Endothelial cell of umbilical vein (primary cell): ENCODE measurements around the gene WDR7. TPM values are rescaled to one million over a fixed set of nuclear protein-coding genes. Genes with fewer than 3 reads are reported as not detected.

Source experiments
- BruUV-seq: library from RNA; stranded (reverse); fragments of 400-500 nt; replicated peaks from 2 replicates; lab custom pipeline; 2021; lab: Mats Ljungman, UMichigan
- CTCF ChIA-PET: fragments of 300-600, 350-600 bp; sonication (Branson Sonifier 250); formaldehyde crosslinking; loops from one replicate; lab custom pipeline; 2021; ENCODE audit warnings: antibody characterized with exemption, inconsistent platforms; lab: Charles Lee
- POLR2A ChIA-PET: fragments of 300-600, 350-600 bp; sonication (Branson Sonifier 250); formaldehyde crosslinking; loops from one replicate; lab custom pipeline; 2021; ENCODE audit warnings: antibody characterized with exemption, inconsistent platforms; lab: Charles Lee
- DNase-seq: peaks from one replicate; pipeline ENCODE4 v3.0.0-alpha.2; 2011; ENCODE audit warnings: low read depth, low spot score
- FAIRE-seq: peaks from 2 replicates; lab custom pipeline; 2011; peaks lifted over from hg19 to GRCh38; lab: Jason Lieb, UNC
- H2AFZ ChIP-seq: 2 replicates; pipeline ENCODE4 v1.6.0; 2012; ENCODE audit warnings: low read depth, low read length, control low read depth, inconsistent platforms
- H3K27ac ChIP-seq: 2 replicates; pipeline ENCODE4 v1.5.1; 2011; ENCODE audit warnings: low read depth, mild to moderate bottlenecking, control low read depth, low read length, moderate library complexity; ENCODE audit not compliant: insufficient read depth
- H3K27me3 ChIP-seq, 2 experiments: 2 replicates each; pipeline versions ENCODE4 v1.6.0 to v1.6.1; 2011; ENCODE audit warnings: low read length in 2 of 2, mixed read lengths in 1 of 2; ENCODE audit not compliant: control insufficient read depth in 2 of 2, insufficient read depth in 2 of 2
- H3K36me3 ChIP-seq, 2 experiments: 2 replicates in 1 of 2; 3 replicates in 1 of 2; pipeline ENCODE4 v1.5.1; 2011; ENCODE audit warnings: low read length in 2 of 2, mild to moderate bottlenecking in 1 of 2, moderate library complexity in 1 of 2; ENCODE audit not compliant: control insufficient read depth in 2 of 2, insufficient read depth in 2 of 2; ENCODE audit errors: extremely low read depth in 1 of 2
- H3K4me1 ChIP-seq: 3 replicates; pipeline ENCODE4 v1.5.1; 2011; ENCODE audit warnings: mild to moderate bottlenecking, low read length; ENCODE audit not compliant: control insufficient read depth, insufficient read depth; ENCODE audit errors: extremely low read depth
- H3K4me2 ChIP-seq: 2 replicates; pipeline ENCODE4 v1.6.1; 2011; ENCODE audit warnings: low read length, control low read depth, mixed read lengths; ENCODE audit not compliant: insufficient read depth
- H3K4me3 ChIP-seq, 3 experiments: fragments of 200-600 bp in 1 of 3; sonication (generic), shearing (Covaris generic) in 1 of 3; replicated peaks in 1 of 3; 2 replicates each; pipeline ENCODE4 v1.5.1; 2011 to 2016; ENCODE audit warnings: control low read depth in 3 of 3, low read length in 3 of 3, mild to moderate bottlenecking in 2 of 3, inconsistent platforms in 1 of 3, low read depth in 1 of 3, moderate library complexity in 1 of 3; ENCODE audit not compliant: insufficient read depth in 1 of 3
- H3K79me2 ChIP-seq: 2 replicates; pipeline ENCODE4 v1.6.0; 2012; ENCODE audit warnings: low read length, inconsistent platforms; ENCODE audit not compliant: control insufficient read depth, insufficient read depth
- H3K9ac ChIP-seq: replicated peaks from 2 replicates; pipeline ENCODE3; 2011; ENCODE audit warnings: low read length, control low read depth; ENCODE audit not compliant: insufficient read depth; ENCODE audit errors: extremely low read depth
- H3K9me1 ChIP-seq: replicated peaks from 3 replicates; pipeline ENCODE4 v1.6.0; 2011; ENCODE audit warnings: mild to moderate bottlenecking, low read length; ENCODE audit not compliant: control insufficient read depth, insufficient read depth; ENCODE audit errors: extremely low read depth
- H3K9me3 ChIP-seq: replicated peaks from 2 replicates; pipeline ENCODE4 v1.5.1; 2012; ENCODE audit warnings: low read length, inconsistent platforms; ENCODE audit not compliant: control insufficient read depth, insufficient read depth
- H4K20me1 ChIP-seq: replicated peaks from 2 replicates; pipeline ENCODE3; 2011; ENCODE audit warnings: mild to moderate bottlenecking, low read length; ENCODE audit not compliant: control insufficient read depth, insufficient read depth; ENCODE audit errors: extremely low read depth
- EZH2 ChIP-seq: IDR thresholded peaks from 2 replicates; pipeline ENCODE4 v1.6.1; 2012; ENCODE audit warnings: borderline replicate concordance, low read depth, mild to moderate bottlenecking, moderate library complexity, low read length, inconsistent platforms; ENCODE audit not compliant: severe bottlenecking
- FOS ChIP-seq: IDR thresholded peaks from 2 replicates; pipeline ENCODE4 v1.6.1; 2011; ENCODE audit warnings: mild to moderate bottlenecking, low read length, moderate library complexity, borderline replicate concordance; ENCODE audit not compliant: insufficient read depth
- GATA2 ChIP-seq: IDR thresholded peaks from 2 replicates; pipeline ENCODE4 v1.7.0; 2011; ENCODE audit warnings: low read depth, mild to moderate bottlenecking, moderate library complexity, mixed read lengths, low read length; ENCODE audit not compliant: insufficient read length, insufficient read depth
- JUN ChIP-seq: IDR thresholded peaks from 2 replicates; pipeline ENCODE4 v1.6.1; 2011; ENCODE audit warnings: borderline replicate concordance, low read depth; ENCODE audit not compliant: insufficient read length, insufficient read depth
- MYC ChIP-seq: IDR thresholded peaks from one replicate; pipeline ENCODE4 v1.6.1; 2011; ENCODE audit warnings: mild to moderate bottlenecking, low read depth, low read length
- POLR2A ChIP-seq: IDR thresholded peaks from 2 replicates; pipeline ENCODE4 v1.6.1; 2012; ENCODE audit warnings: low read depth, mild to moderate bottlenecking, control low read depth, low read length
- POLR2AphosphoS5 ChIP-seq: IDR thresholded peaks from 2 replicates; pipeline ENCODE4 v1.6.1; 2012; ENCODE audit warnings: low read depth, mild to moderate bottlenecking, control low read depth, low read length, moderate library complexity; ENCODE audit not compliant: insufficient read depth
- dilution Hi-C: fragments of 300-500 bp; cut with MboI; formaldehyde crosslinking; loops from one replicate; pipeline ENCODE4 v1.15.0; 2019; ENCODE audit warnings: low sequenced_read_pairs; ENCODE audit not compliant: extremely low pct_ligation_motif_present
- intact Hi-C: fragments of 100-400 bp; cut with micrococcal nuclease; formaldehyde crosslinking; loops from one replicate; pipeline ENCODE4 v1.10.0; 2022
- polyA plus RNA-seq, 4 experiments: library from polyadenylated mRNA; depleted of rRNA in 3 of 4; stranded (reverse) in 3 of 4; unstranded in 1 of 4; fragments of >200 nt; gene quantifications; 2 replicates each; pipeline versions ENCODE4 v1.2.1 to v1.2.3, GENCODE V29; 2011 to 2012; ENCODE audit warnings: missing spikeins in 1 of 4
- total RNA-seq: library from RNA; stranded (reverse); gene quantifications from 2 replicates; pipeline ENCODE4 v1.2.3, GENCODE V29; 2021
- TF ChIP-seq, protein P1 (sequence below), 2 donors: IDR thresholded peaks; 1 replicate in 1 of 2; 2 replicates in 1 of 2; pipeline ENCODE4 v1.5.1; 2011; ENCODE audit warnings: low read length in 2 of 2, mild to moderate bottlenecking in 2 of 2, moderate library complexity in 2 of 2, control low read depth in 1 of 2, inconsistent platforms in 1 of 2, low read depth in 1 of 2; ENCODE audit not compliant: insufficient read depth in 1 of 2; ENCODE audit errors: extremely low read depth in 1 of 2
- TF ChIP-seq, protein P2 (sequence below): IDR thresholded peaks from 2 replicates; pipeline ENCODE4 v1.6.1; 2011; ENCODE audit not compliant: insufficient read depth, insufficient read length

Gene WDR7
- total and polyA plus RNA-seq, 2 donors (not counting 3 experiments of a cell fraction or from before 2014, with no cell fraction given), result 5.9 to 19.0 TPM

DNA sequence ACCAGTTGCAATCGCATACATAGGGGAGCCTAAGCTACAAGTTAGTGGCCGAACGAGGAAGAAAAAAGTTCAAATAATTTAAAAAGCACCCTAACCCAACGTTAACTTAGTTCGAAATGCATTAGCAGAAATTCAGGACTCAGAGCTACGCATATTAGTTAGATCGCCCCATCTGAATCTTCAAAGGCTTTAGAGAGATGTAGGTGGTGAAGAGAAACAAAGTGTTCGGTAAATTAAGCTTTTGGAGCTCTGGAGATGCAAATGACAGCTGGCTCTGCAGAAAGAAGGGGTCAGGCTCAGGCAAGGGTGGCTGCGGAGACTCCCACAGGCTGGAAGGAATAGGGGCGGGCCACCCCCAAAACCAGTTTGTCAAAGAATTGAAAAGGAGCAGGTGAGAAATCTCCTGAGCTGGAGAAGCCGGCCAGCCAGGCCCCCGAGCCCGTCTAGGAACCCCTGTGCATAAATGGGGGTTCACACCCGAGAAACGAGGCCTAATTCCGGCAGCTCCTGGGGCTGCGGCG lies 13.4 kb upstream of the WDR7 start:
- POLR2A ChIA-PET, result interaction anchor here (1.0 kb wide), 1 partner anchor 13 kb away, joined by 3 read pairs; the partner anchor contains the start of gene WDR7
- H2AFZ ChIP-seq, result peak overlapping the region; percentile 52
- DNase-seq (no peak), FAIRE-seq (no peak)
- CTCF ChIA-PET, result interaction anchor here (0.7 to 1.4 kb wide), 3 partner anchors 9 to 72 kb away, joined by 3 to 6 read pairs (median 3); partner anchors contain the start of gene WDR7
- peak overlapping the region; percentile 100 for H3K4me2 ChIP-seq
- H3K27ac ChIP-seq, result peak overlapping the region; percentile 97
- H3K36me3 ChIP-seq, result peaks cover 0 to 2% of the 10 kb centered on the region in 2 experiments
- no peak for TF ChIP-seq JUN
- TF ChIP-seq FOS, result no peak
- TF ChIP-seq EZH2, result no peak
- TF ChIP-seq, protein P1, sequence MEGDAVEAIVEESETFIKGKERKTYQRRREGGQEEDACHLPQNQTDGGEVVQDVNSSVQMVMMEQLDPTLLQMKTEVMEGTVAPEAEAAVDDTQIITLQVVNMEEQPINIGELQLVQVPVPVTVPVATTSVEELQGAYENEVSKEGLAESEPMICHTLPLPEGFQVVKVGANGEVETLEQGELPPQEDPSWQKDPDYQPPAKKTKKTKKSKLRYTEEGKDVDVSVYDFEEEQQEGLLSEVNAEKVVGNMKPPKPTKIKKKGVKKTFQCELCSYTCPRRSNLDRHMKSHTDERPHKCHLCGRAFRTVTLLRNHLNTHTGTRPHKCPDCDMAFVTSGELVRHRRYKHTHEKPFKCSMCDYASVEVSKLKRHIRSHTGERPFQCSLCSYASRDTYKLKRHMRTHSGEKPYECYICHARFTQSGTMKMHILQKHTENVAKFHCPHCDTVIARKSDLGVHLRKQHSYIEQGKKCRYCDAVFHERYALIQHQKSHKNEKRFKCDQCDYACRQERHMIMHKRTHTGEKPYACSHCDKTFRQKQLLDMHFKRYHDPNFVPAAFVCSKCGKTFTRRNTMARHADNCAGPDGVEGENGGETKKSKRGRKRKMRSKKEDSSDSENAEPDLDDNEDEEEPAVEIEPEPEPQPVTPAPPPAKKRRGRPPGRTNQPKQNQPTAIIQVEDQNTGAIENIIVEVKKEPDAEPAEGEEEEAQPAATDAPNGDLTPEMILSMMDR (IDR thresholded peaks at IDR 0.05; ENCODE audit: extremely low read depth in 1 of 2, insufficient read depth in 1 of 2, low read depth in 1 of 2, low read length in 2 of 2), result no peak
- TF ChIP-seq GATA2, result no peak
- TF ChIP-seq, protein P2, sequence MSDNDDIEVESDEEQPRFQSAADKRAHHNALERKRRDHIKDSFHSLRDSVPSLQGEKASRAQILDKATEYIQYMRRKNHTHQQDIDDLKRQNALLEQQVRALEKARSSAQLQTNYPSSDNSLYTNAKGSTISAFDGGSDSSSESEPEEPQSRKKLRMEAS, result no peak
- TF ChIP-seq POLR2AphosphoS5, result no peak
- no peak for TF ChIP-seq MYC
- no peak for TF ChIP-seq POLR2A
- dilution Hi-C loops, result no loop called here
- H3K27me3 ChIP-seq, result no peaks in the 10 kb centered on the region
- intact Hi-C loops, result loop anchor here (1.0 to 5.0 kb wide), 3 partner anchors 435 to 1051 kb away; partner anchors contain the start of gene ONECUT2
- H3K4me1 ChIP-seq, result peaks cover 27% of the 10 kb centered on the region
- H4K20me1 ChIP-seq, result peaks cover 9% of the 10 kb centered on the region
- H3K9me3 ChIP-seq, result no peaks in the 10 kb centered on the region
- H3K9me1 ChIP-seq, result no peaks in the 10 kb centered on the region
- H3K9ac ChIP-seq, result peak overlapping the region; percentile 99
- H3K79me2 ChIP-seq, result peaks cover 55% of the 10 kb centered on the region
- peak overlapping the region; percentile 89 to 92 (median 91) for H3K4me3 ChIP-seq
- BruUV-seq, result no TSS peak
